SHP77 treated with DMSO at 0.1 percent for 48 hours (cell line): ENCODE measurements around the gene LRP8.

ENCODE experiments used
- DNase-seq: peaks from one replicate; lab custom pipeline; 2025; lab: John Stamatoyannopoulos, UW

LRP8 gene

DNA sequence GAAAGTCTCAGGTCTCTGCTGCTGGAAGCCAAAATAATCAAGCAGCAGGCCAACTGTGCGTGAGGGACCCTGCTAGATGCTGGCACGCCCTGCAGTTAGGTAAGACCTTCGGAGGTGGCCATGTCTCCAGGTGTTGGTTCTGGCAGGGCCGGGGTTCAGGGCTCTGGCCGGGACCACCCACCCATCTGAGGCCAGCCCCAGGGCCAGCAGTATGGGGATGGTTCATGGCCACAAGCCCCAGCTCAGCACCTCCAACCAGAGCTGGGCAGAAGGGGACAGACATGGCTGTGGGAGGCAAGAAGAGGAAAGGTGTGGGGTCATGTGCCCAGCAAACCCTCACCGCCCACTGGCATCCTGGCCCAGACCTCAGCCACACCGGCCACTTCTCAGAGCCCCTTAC lies 23.3 kb downstream of the LRP8 start:
- DNase-seq: no peak

GRCh38 chr1:53303726-53304515 lies 23.9 kb downstream of the LRP8 start:
- DNase-seq: no peak

- no peak for DNase-seq
These were observed 24.6 kb downstream of the LRP8 start for GRCh38 chr1:53303243-53303642.

GRCh38 chr1:53299233-53299632 lies 28.6 kb downstream of the LRP8 start:
- DNase-seq: no peak

GRCh38 chr1:53298045-53298637 lies 29.7 kb downstream of the LRP8 start:
- no peak for DNase-seq

GRCh38 chr1:53297195-53297594 lies 30.7 kb downstream of the LRP8 start:
- no peak for DNase-seq

- no peak for DNase-seq
These were observed 31.6 kb downstream of the LRP8 start for GRCh38 chr1:53296117-53296749.

DNA sequence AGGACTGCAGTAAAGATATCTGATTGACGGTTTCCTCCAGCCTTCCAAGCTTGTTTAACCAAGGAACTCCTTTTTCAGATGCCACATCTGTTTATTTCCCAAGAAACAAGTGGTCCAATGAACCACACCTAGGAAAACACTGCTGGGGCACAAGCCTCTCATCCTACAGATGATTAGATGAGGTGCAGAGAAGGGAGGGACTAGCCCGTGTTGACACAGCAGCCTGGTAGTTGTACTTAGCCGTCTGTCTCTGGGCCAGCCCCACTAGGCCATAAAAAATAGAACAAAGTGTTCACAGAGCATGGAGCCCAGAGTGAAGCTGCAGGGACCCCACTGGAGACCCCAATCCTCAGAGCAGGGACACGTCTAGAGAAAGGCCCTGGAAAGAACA lies 32.1 kb downstream of the LRP8 start:
- DNase-seq: no peak

DNA sequence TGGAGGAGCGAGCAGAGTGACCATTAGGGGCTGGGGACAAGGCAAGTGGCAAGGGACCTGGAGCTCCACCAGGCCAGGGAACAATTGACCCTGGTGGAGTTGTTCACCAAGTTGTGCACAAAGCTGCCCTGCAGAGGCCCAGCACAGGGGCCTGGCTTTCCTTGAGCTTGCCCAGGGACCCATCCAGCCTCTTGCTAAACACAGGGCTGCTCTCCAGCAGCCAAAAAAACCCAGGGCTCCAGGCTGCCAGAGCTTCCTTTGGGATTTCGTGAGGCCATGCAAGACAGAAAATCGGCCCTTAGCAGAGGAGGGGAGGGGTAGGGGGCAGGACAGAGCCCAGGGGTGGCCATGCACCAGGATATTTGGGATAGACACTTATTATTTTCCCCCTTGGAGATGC lies 32.6 kb downstream of the LRP8 start:
- no peak for DNase-seq

GRCh38 chr1:53294567-53294966 lies 33.3 kb downstream of the LRP8 start:
- DNase-seq: no peak

DNA sequence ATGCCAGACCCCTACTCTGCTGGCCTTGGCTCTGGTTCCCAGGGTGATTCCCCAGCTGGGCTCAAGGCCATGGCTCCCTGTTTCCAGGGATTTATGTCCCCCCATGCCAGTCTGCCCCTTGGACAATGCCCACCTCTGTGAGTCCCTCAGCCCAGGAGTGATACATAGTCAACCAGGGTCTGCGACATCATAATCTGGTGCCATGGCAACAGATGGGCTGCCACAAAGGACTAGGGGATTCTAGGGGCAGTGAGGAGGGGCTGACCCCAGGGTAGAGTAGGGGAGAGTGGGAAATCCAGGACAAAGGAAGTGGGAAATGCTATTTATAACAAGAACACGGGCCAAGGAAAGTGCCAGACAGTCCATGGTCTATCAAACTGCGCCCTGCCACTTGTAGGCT lies 33.8 kb downstream of the LRP8 start:
- DNase-seq: no peak

DNA sequence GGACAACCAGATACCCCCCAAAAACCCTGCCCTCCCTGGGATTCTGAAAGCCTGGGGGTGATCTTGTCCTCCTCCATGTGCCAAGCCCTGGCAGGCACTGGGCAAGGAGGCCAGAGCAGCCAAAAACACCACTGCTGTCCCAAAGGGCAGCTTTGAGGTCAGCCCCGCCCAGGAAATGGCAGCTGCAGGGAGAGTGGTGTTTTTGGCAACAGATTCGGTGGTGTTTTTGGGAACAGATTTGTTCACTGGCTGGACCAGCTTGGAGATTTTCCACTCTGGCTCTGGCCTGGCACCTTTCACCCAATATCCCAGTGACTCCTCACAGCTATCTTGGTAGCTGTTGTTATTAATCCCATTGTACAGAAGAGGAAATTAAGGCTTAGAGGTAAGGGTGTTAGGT lies 34.7 kb downstream of the LRP8 start:
- no peak for DNase-seq

DNA sequence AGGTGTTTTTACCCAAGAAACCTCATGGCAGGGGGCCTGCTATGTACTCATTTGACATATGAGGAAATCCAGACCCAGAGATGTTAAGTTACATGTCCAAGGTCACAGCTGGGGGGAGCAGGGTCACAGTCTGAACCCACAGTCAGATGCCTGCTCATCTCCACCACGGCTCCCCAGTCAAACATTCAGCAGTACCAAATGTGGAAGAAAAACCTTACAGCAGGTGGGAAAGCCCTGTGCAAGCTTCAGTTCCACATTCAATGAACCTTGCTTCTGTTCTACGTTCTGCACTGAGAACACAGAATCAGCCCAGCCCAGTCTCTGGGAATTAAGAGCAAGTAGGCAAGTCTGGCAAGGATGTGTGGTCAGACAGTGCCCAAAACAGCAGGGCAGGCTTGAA lies 35.2 kb downstream of the LRP8 start:
- DNase-seq: no peak

DNA sequence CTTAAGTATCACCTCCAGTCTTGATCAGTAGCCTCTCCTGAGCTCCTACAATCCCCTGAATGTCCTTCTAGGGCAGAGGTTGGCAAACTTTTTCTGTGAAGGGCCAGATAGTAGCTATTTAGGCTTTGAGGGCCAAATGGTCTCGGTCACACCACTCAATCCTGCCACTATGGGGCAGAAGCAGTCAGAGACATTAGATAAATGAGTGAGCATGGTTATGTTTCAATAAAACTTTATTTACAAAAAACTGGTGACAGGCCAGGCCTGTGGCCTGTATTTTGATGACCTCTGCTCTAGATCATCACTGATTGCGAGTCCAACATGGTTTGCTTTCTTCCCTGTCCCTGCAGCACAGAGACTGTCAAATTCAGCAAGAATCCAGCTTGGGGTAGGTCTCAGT lies 36.3 kb downstream of the LRP8 start:
- no peak for DNase-seq

- no peak for DNase-seq
These were observed 39.0 kb downstream of the LRP8 start for GRCh38 chr1:53288790-53289429.

- no peak for DNase-seq
These were observed 39.7 kb downstream of the LRP8 start for GRCh38 chr1:53288002-53288789.

GRCh38 chr1:53286955-53287354 lies 40.9 kb downstream of the LRP8 start:
- no peak for DNase-seq

DNA sequence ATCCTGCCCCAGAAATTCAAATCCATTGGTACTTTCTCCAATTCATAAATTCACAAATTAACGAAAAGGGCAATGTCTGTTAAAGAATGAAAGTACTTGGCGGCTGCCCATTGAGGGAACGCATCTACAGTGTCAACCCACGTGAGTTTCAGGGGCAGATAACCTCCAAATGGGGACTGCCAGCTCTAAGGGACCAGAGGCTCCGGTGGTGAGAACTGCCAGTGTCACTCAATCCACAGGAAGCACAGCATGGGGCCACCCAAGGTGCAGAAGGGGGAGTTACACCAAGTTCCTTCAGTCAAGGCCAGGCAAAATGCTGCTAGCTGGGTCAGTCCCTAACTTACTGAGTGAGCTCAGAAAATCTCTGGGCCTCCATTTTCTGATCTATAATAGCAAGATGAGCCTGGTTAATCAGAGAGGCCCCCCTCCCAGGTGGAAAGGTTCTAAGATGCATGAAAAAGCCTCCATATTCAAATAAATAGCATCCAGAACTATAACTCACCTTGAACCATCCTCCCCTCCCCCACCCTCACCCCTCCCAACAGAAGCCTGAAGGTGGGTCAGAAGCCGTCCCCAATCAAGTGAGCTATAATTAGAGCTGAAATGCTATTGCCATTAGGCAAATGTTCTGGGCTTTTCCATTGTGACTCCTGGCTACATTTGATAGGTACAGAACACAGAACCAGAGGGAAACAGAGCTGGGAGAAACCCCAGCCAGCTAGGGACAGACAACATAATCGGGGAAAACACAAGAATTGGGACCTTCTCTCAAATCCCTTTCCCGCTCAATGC lies 41.7 kb downstream of the LRP8 start:
- DNase-seq: no peak

DNA sequence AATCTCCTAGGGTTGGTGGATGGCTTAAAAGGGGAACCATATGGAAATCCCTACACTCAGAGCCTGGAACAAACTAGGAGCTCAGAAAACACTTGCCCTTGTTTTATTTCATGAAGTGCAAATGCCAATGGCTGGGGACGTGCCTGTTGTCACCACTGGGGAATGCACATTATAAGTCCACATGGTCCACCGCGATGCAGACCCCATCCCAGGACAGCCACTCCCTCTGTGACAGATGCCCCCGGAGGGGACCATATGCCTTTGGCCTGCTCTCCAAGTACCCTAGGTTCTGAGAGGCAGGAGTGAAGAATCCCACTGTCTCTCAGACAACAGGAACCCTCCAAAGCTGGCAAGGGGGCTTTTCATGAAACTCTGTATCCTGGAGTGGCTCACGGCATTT lies 42.3 kb downstream of the LRP8 start:
- no peak for DNase-seq

GRCh38 chr1:53284224-53285020 lies 43.4 kb downstream of the LRP8 start:
- no peak for DNase-seq
